H9 (cell line): ENCODE data around the gene INSM2. TPM values are rescaled to one million over a fixed set of nuclear protein-coding genes. Genes with fewer than 3 reads are reported as not detected.

ENCODE experiments used
- DNase-seq: peaks from one replicate; pipeline ENCODE4 v3.0.0-alpha.2; 2017
- H2AFZ ChIP-seq: one replicate; pipeline ENCODE4 v1.6.1; 2013; ENCODE audit warnings: mild to moderate bottlenecking, low read length, control low read depth, moderate library complexity
- H2AK5ac ChIP-seq: 2 replicates; pipeline ENCODE4 v1.6.1; 2013; ENCODE audit warnings: low read length, control low read depth, mixed read lengths; ENCODE audit not compliant: insufficient read length
- H2BK120ac ChIP-seq: one replicate; pipeline ENCODE4 v1.6.1; 2013; ENCODE audit warnings: low read depth, mild to moderate bottlenecking, low read length, control low read depth, inconsistent platforms; ENCODE audit not compliant: poor library complexity, severe bottlenecking
- H2BK12ac ChIP-seq: 2 replicates; pipeline ENCODE4 v1.6.1; 2013; ENCODE audit warnings: low read length, control low read depth, mixed read lengths, low read depth; ENCODE audit not compliant: insufficient read length
- H2BK15ac ChIP-seq: 2 replicates; pipeline ENCODE4 v1.6.1; 2013; ENCODE audit warnings: low read depth, low read length, control low read depth
- H2BK20ac ChIP-seq: one replicate; pipeline ENCODE4 v1.6.1; 2013; ENCODE audit warnings: low read depth, mild to moderate bottlenecking, low read length, control low read depth, inconsistent platforms; ENCODE audit not compliant: poor library complexity, severe bottlenecking
- H2BK5ac ChIP-seq: 2 replicates; pipeline ENCODE4 v1.6.1; 2013; ENCODE audit warnings: low read length, control low read depth, mixed read lengths; ENCODE audit not compliant: insufficient read length
- H3K14ac ChIP-seq: 2 replicates; pipeline ENCODE4 v1.6.1; 2013; ENCODE audit warnings: low read length, control low read depth; ENCODE audit not compliant: insufficient read depth
- H3K18ac ChIP-seq: 2 replicates; pipeline ENCODE4 v1.6.1; 2013; ENCODE audit warnings: low read depth, mild to moderate bottlenecking, mixed read lengths, low read length, control low read depth; ENCODE audit not compliant: insufficient read length
- H3K23ac ChIP-seq: 2 replicates; pipeline ENCODE4 v1.6.1; 2013; ENCODE audit warnings: low read length, control low read depth, mixed read lengths, low read depth; ENCODE audit not compliant: insufficient read length
- H3K23me2 ChIP-seq: 2 replicates; pipeline ENCODE4 v1.6.1; 2013; ENCODE audit warnings: low read depth, mild to moderate bottlenecking, mixed read lengths, low read length, control low read depth; ENCODE audit not compliant: insufficient read length, poor library complexity, severe bottlenecking
- H3K27ac ChIP-seq: 2 replicates; pipeline ENCODE4 v1.5.1; 2013; ENCODE audit warnings: low read length, control low read depth, mixed read lengths, low read depth; ENCODE audit not compliant: insufficient read length
- H3K27me3 ChIP-seq: 2 replicates; pipeline ENCODE4 v1.6.1; 2013; ENCODE audit warnings: low read length, control low read depth, inconsistent platforms; ENCODE audit not compliant: insufficient read depth
- H3K4ac ChIP-seq: 2 replicates; pipeline ENCODE4 v1.6.1; 2013; ENCODE audit warnings: low read depth, mild to moderate bottlenecking, control low read depth, inconsistent platforms, low read length, moderate library complexity
- H3K4me1 ChIP-seq: 2 replicates; pipeline ENCODE4 v1.6.1; 2013; ENCODE audit warnings: low read length, control low read depth, inconsistent platforms; ENCODE audit not compliant: insufficient read depth
- H3K4me2 ChIP-seq: 2 replicates; pipeline ENCODE4 v1.6.1; 2013; ENCODE audit warnings: low read length, control low read depth, mixed read lengths; ENCODE audit not compliant: insufficient read length, insufficient read depth
- H3K56ac ChIP-seq: 2 replicates; pipeline ENCODE4 v1.6.1; 2013; ENCODE audit warnings: low read depth, mild to moderate bottlenecking, mixed read lengths, low read length, control low read depth; ENCODE audit not compliant: insufficient read length
- H3K79me1 ChIP-seq: 2 replicates; pipeline ENCODE4 v1.6.1; 2013; ENCODE audit warnings: low read depth, mild to moderate bottlenecking, moderate library complexity, low read length, control low read depth, inconsistent platforms; ENCODE audit not compliant: insufficient read depth, poor library complexity, severe bottlenecking
- H3K79me2 ChIP-seq: 2 replicates; pipeline ENCODE4 v1.6.1; 2013; ENCODE audit warnings: low read length, control low read depth, inconsistent platforms; ENCODE audit not compliant: insufficient read depth
- H3K9ac ChIP-seq: 2 replicates; pipeline ENCODE4 v1.6.1; 2013; ENCODE audit warnings: low read length, control low read depth, mixed read lengths; ENCODE audit not compliant: insufficient read length; ENCODE audit errors: extremely low read depth
- H3K9me3 ChIP-seq: one replicate; pipeline ENCODE4 v1.6.1; 2013; ENCODE audit warnings: low read depth, low read length, inconsistent platforms; ENCODE audit not compliant: control insufficient read depth
- H3T11ph ChIP-seq: one replicate; pipeline ENCODE4 v1.6.1; 2013; ENCODE audit warnings: mild to moderate bottlenecking, low read length, control low read depth, inconsistent platforms
- H4K20me1 ChIP-seq: one replicate; pipeline ENCODE4 v1.6.1; 2013; ENCODE audit not compliant: control insufficient read depth, insufficient read length, insufficient read depth
- H4K5ac ChIP-seq: 2 replicates; pipeline ENCODE4 v1.6.1; 2013; ENCODE audit warnings: low read depth, mild to moderate bottlenecking, mixed read lengths, low read length, control low read depth; ENCODE audit not compliant: insufficient read length
- H4K8ac ChIP-seq: replicated peaks from 2 replicates; pipeline ENCODE4 v1.6.1; 2013; ENCODE audit warnings: low read length, control low read depth, mixed read lengths, low read depth; ENCODE audit not compliant: insufficient read length
- H4K91ac ChIP-seq: 2 replicates; pipeline ENCODE4 v1.6.1; 2013; ENCODE audit warnings: low read depth, mild to moderate bottlenecking, moderate library complexity, mixed read lengths, low read length, control low read depth; ENCODE audit not compliant: insufficient read length
- H3K27ac Mint-ChIP-seq, 3 experiments: 2 replicates in 2 of 3; 3 replicates in 1 of 3; pipeline ENCODE4 v1.8.0; 2020 to 2021; ENCODE audit warnings: mixed read lengths in 3 of 3, mild to moderate bottlenecking in 1 of 3, moderate library complexity in 1 of 3
- H3K27me3 Mint-ChIP-seq: 2 replicates; pipeline ENCODE4 v1.8.0; 2021; ENCODE audit warnings: low read depth, mild to moderate bottlenecking, moderate library complexity, mixed read lengths
- H3K36me3 Mint-ChIP-seq, 3 experiments: 2 replicates in 2 of 3; 3 replicates in 1 of 3; pipeline ENCODE4 v1.8.0; 2020 to 2021; ENCODE audit warnings: low read depth in 3 of 3, mixed read lengths in 3 of 3; ENCODE audit not compliant: insufficient read depth in 1 of 3
- H3K4me1 Mint-ChIP-seq, 2 experiments: 2 replicates each; pipeline ENCODE4 v1.8.0; 2020; ENCODE audit warnings: mixed read lengths in 2 of 2
- H3K4me3 Mint-ChIP-seq, 2 experiments: 2 replicates in 1 of 2; 3 replicates in 1 of 2; pipeline ENCODE4 v1.8.0; 2020 to 2021; ENCODE audit warnings: mild to moderate bottlenecking in 2 of 2, mixed read lengths in 2 of 2, moderate library complexity in 1 of 2
- H3K9me3 Mint-ChIP-seq, 2 experiments: 2 replicates in 1 of 2; 3 replicates in 1 of 2; pipeline ENCODE4 v1.8.0; 2020; ENCODE audit warnings: mild to moderate bottlenecking in 2 of 2, mixed read lengths in 2 of 2, moderate library complexity in 1 of 2
- CTCF ChIP-seq: fragments of 200-600 bp; sonication (generic); conservative IDR thresholded peaks from 3 replicates; pipeline ENCODE4 v1.8.0; 2021; ENCODE audit warnings: antibody characterized with exemption, mild to moderate bottlenecking
- WGBS: extraction: QIAGEN DNeasy Blood & Tissue Kit; methylation state at CpG from one replicate; pipeline ENCODE4 v1.1.7; 2013; ENCODE audit warnings: missing lambda C conversion rate, low lambda C conversion rate, mixed read lengths; ENCODE audit not compliant: insufficient read length; ENCODE audit errors: extremely low coverage; 5-methylcytosine and 5-hydroxymethylcytosine counted together
- total RNA-seq: library from RNA; stranded (reverse); gene quantifications from 2 replicates; pipeline ENCODE4 v1.2.1, GENCODE V29; 2021

INSM2 gene
- total RNA-seq, 1 experiment from 2014 or later: not detected

GRCh38 chr14:35504260-35504659 is 29.7 kb upstream of the INSM2 start:
- Histone ChIP-seq H3K9ac (no peak overlapping the region), H2BK12ac (no peak overlapping the region), H3K79me2 (no peaks in the 10 kb centered on the region), H3K4me2 (no peak overlapping the region), H2AFZ (no peak overlapping the region), H2BK15ac (no peak overlapping the region), H4K91ac (no peak overlapping the region), H3K23ac (no peak overlapping the region), H3K4ac (no peak overlapping the region), H3K27me3 (no peaks in the 10 kb centered on the region), H3K4me1 (no peaks in the 10 kb centered on the region), H3K79me1 (no peaks in the 10 kb centered on the region), H4K20me1 (no peaks in the 10 kb centered on the region), H2AK5ac (no peak overlapping the region), H3K14ac (no peak overlapping the region), H3K56ac (no peak overlapping the region), H4K8ac (no peak overlapping the region), H3T11ph (no peak overlapping the region), H2BK20ac (no peak overlapping the region), H3K18ac (no peak overlapping the region), H4K5ac (no peak overlapping the region), H3K9me3 (no peaks in the 10 kb centered on the region), H2BK5ac (no peak overlapping the region), H2BK120ac (no peak overlapping the region), H3K27ac (no peak overlapping the region), H3K23me2 (no peaks in the 10 kb centered on the region)
- Mint-ChIP-seq H3K9me3 (peaks cover 0 to 4% of the 10 kb centered on the region in 2 experiments; a peak in 1 of 5 replicates), H3K27ac (no peak overlapping the region), H3K4me3 (no peak overlapping the region), H3K36me3 (no peaks in the 10 kb centered on the region), H3K4me1 (no peaks in the 10 kb centered on the region), H3K27me3 (peaks cover 1% of the 10 kb centered on the region)
- DNase-seq: no peak
- no CpG with 5 or more reads among the region's 1 CpG for WGBS
- TF ChIP-seq CTCF: no peak
